ENCODE results near the gene SLC39A2. TPM values are rescaled to one million over a fixed set of nuclear protein-coding genes. Genes with fewer than 3 reads are reported as not detected.

The SLC39A2 gene
- total and polyA plus RNA-seq, 2 donors (not counting 3 experiments of a cell fraction or from before 2014, with no cell fraction given) = 0.06 TPM; not detected in 1

GRCh38 chr14:20971705-20972021, 27.4 kb upstream of the SLC39A2 start:
- Histone ChIP-seq H3K27ac (ENCODE audit: insufficient read depth, low read depth, low read length) (peak overlapping the region; percentile 6), H3K4me1 (ENCODE audit: control insufficient read depth, extremely low read depth, insufficient read depth, low read length) (peaks cover 21% of the 10 kb centered on the region), H2AFZ (ENCODE audit: low read depth, low read length) (peak overlapping the region; percentile 91), H3K27me3 (ENCODE audit: control insufficient read depth in 2 of 2, insufficient read depth in 2 of 2, low read length in 2 of 2) (peaks cover 6 to 11% of the 10 kb centered on the region in 2 experiments), H3K9me3 (replicated peaks; ENCODE audit: control insufficient read depth, insufficient read depth, low read length) (no peaks in the 10 kb centered on the region), H3K36me3 (ENCODE audit: control insufficient read depth in 2 of 2, extremely low read depth in 1 of 2, insufficient read depth in 2 of 2, low read length in 2 of 2) (no peaks in the 10 kb centered on the region), H3K9ac (replicated peaks; ENCODE audit: extremely low read depth, insufficient read depth, low read length) (no peak overlapping the region), H3K9me1 (replicated peaks; ENCODE audit: control insufficient read depth, extremely low read depth, insufficient read depth, low read length) (no peaks in the 10 kb centered on the region), H3K4me2 (ENCODE audit: insufficient read depth, low read length) (peak overlapping the region; percentile 10), H4K20me1 (replicated peaks; ENCODE audit: control insufficient read depth, extremely low read depth, insufficient read depth, low read length) (no peaks in the 10 kb centered on the region), H3K4me3 (replicated peaks in 1 of 3; ENCODE audit: insufficient read depth in 1 of 3, low read depth in 1 of 3, low read length in 3 of 3) (no peak overlapping the region), H3K79me2 (ENCODE audit: control insufficient read depth, insufficient read depth, low read length) (no peaks in the 10 kb centered on the region)
- DNase-seq (ENCODE audit: low read depth, low spot score) = no peak
- intact Hi-C loops (cut with micrococcal nuclease) (loop anchor here (1.0 to 10.0 kb wide), 8 partner anchors 17 to 359 kb away; partner anchors contain the start of genes METTL17, RNASE4, RNASE6 and TMEM253), dilution Hi-C loops (cut with MboI; ENCODE audit: extremely low pct_ligation_motif_present, low sequenced_read_pairs) (no loop called here)
- POLR2A ChIA-PET = interaction anchor here (1.3 kb wide), 1 partner anchor 629 kb away, joined by 3 read pairs; no protein-coding TSS in a partner anchor
- no peak for TF ChIP-seq POLR2A (IDR thresholded peaks at IDR 0.05; ENCODE audit: low read depth, low read length)
- peak; percentile 73 for TF ChIP-seq GATA2 (IDR thresholded peaks at IDR 0.05; ENCODE audit: insufficient read depth, insufficient read length, low read depth, low read length)
- FAIRE-seq = no peak
- CTCF ChIA-PET = interaction anchor here (0.6 to 5.5 kb wide), 32 partner anchors 9 to 630 kb away, joined by 3 to 103 read pairs (median 8); partner anchors contain the start of genes RNASE1, RNASE2 and SLC39A2
- no TSS peak for BruUV-seq (replicated peaks)

- Histone ChIP-seq H3K4me1 (ENCODE audit: control insufficient read depth, extremely low read depth, insufficient read depth, low read length) (peaks cover 21% of the 10 kb centered on the region), H3K27ac (ENCODE audit: insufficient read depth, low read depth, low read length) (no peak overlapping the region), H4K20me1 (replicated peaks; ENCODE audit: control insufficient read depth, extremely low read depth, insufficient read depth, low read length) (no peaks in the 10 kb centered on the region), H3K9ac (replicated peaks; ENCODE audit: extremely low read depth, insufficient read depth, low read length) (no peak overlapping the region), H3K79me2 (ENCODE audit: control insufficient read depth, insufficient read depth, low read length) (no peaks in the 10 kb centered on the region), H3K9me3 (replicated peaks; ENCODE audit: control insufficient read depth, insufficient read depth, low read length) (no peaks in the 10 kb centered on the region), H3K9me1 (replicated peaks; ENCODE audit: control insufficient read depth, extremely low read depth, insufficient read depth, low read length) (no peaks in the 10 kb centered on the region), H3K36me3 (ENCODE audit: control insufficient read depth in 2 of 2, extremely low read depth in 1 of 2, insufficient read depth in 2 of 2, low read length in 2 of 2) (no peaks in the 10 kb centered on the region), H3K4me3 (replicated peaks in 1 of 3; ENCODE audit: insufficient read depth in 1 of 3, low read depth in 1 of 3, low read length in 3 of 3) (no peak overlapping the region), H2AFZ (ENCODE audit: low read depth, low read length) (no peak overlapping the region), H3K27me3 (ENCODE audit: control insufficient read depth in 2 of 2, insufficient read depth in 2 of 2, low read length in 2 of 2) (no peaks in the 10 kb centered on the region), H3K4me2 (ENCODE audit: insufficient read depth, low read length) (no peak overlapping the region)
- FAIRE-seq (no peak), DNase-seq (ENCODE audit: low read depth, low spot score) (no peak)
- ChIA-PET CTCF (interaction anchor here (1.1 to 5.5 kb wide), 3 partner anchors 32 to 115 kb away, joined by 4 to 103 read pairs (median 5); no protein-coding TSS in a partner anchor), POLR2A (interaction anchor here (0.6 to 0.7 kb wide), 2 partner anchors 110 to 130 kb away, joined by 3 to 5 read pairs; no protein-coding TSS in a partner anchor)
- dilution Hi-C loops (cut with MboI; ENCODE audit: extremely low pct_ligation_motif_present, low sequenced_read_pairs) = no loop called here
- no TSS peak for BruUV-seq (replicated peaks)
- TF ChIP-seq MYC (IDR thresholded peaks at IDR 0.05; ENCODE audit: low read depth, low read length) = no peak
- no peak for TF ChIP-seq POLR2AphosphoS5 (IDR thresholded peaks at IDR 0.05; ENCODE audit: insufficient read depth, low read depth, low read length)
- TF ChIP-seq MAX (IDR thresholded peaks at IDR 0.05; ENCODE audit: insufficient read depth, insufficient read length) = no peak
- TF ChIP-seq EZH2 (IDR thresholded peaks at IDR 0.05; ENCODE audit: borderline replicate concordance, low read depth, low read length, severe bottlenecking) = no peak
- no peak for TF ChIP-seq CTCF (IDR thresholded peaks at IDR 0.05; ENCODE audit: extremely low read depth in 1 of 2, insufficient read depth in 1 of 2, low read depth in 1 of 2, low read length in 2 of 2)
- no peak for TF ChIP-seq FOS (IDR thresholded peaks at IDR 0.05; ENCODE audit: borderline replicate concordance, insufficient read depth, low read length)
- no peak for TF ChIP-seq JUN (IDR thresholded peaks at IDR 0.05; ENCODE audit: borderline replicate concordance, insufficient read depth, insufficient read length, low read depth)
- intact Hi-C loops (cut with micrococcal nuclease) = loop anchor here (5.0 to 10.0 kb wide), 3 partner anchors 129 to 361 kb away; partner anchors contain the start of genes RNASE6 and TMEM253
Observed at GRCh38 chr14:20973501-20973900, 25.6 kb upstream of the SLC39A2 start.
